ENCODE results near the gene UFD1. TPM values are rescaled to one million over a fixed set of nuclear protein-coding genes. Genes with fewer than 3 reads are reported as not detected.
A peak's percentile ranks its signal among the peaks of the same experiment; 100 is the strongest.

The UFD1 gene
- total RNA-seq, result 55.4 TPM
- long read RNA-seq, transcript UFD1-201 (12 exons, 1,814 nt), result major isoform, 94 of 120 reads
- long read RNA-seq, partial matches to known transcripts, result 2 of 120 reads
- long read RNA-seq, other reads (novel, unspliced or antisense), result 23 of 120 reads

- DNase-seq (ENCODE audit: low spot score), result peak; percentile 94
Measured at GRCh38 chr22:19478901-19479354, at the start of gene UFD1. Gene UFD1, minus strand, starts transcription at chr22:19479193. Its CDS starts 108 bp downstream, at chr22:19479085.

GRCh38 chr22:19527861-19528417 is 48.9 kb upstream of the UFD1 start:
- peak; percentile 59 for DNase-seq (ENCODE audit: low spot score)

- peak; percentile 84 for DNase-seq (ENCODE audit: low spot score)
Measured at GRCh38 chr22:19527321-19527721, 48.3 kb upstream of the UFD1 start.

- peak; percentile 53 for DNase-seq (ENCODE audit: low spot score)
Measured at GRCh38 chr22:19526702-19527111, 47.7 kb upstream of the UFD1 start.

- peak; percentile 55 for DNase-seq (ENCODE audit: low spot score)
Measured at GRCh38 chr22:19526076-19526701, 47.2 kb upstream of the UFD1 start.

GRCh38 chr22:19525666-19526065 is 46.7 kb upstream of the UFD1 start:
- peak; percentile 39 for DNase-seq (ENCODE audit: low spot score)

GRCh38 chr22:19525116-19525660 is 46.2 kb upstream of the UFD1 start:
- peak; percentile 81 for DNase-seq (ENCODE audit: low spot score)

- peak; percentile 90 for DNase-seq (ENCODE audit: low spot score)
Measured at GRCh38 chr22:19524170-19525115, 45.5 kb upstream of the UFD1 start, which contains the start of gene CLDN5. Gene CLDN5, minus strand, starts transcription at chr22:19524410. Its CDS starts 155 bp downstream, at chr22:19524255.

- DNase-seq (ENCODE audit: low spot score), result peak; percentile 78
Measured at GRCh38 chr22:19523240-19524169, 44.5 kb upstream of the UFD1 start.

- DNase-seq (ENCODE audit: low spot score), result peak; percentile 82
Measured at GRCh38 chr22:19522881-19523239, 43.9 kb upstream of the UFD1 start.

GRCh38 chr22:19522190-19522880 is 43.3 kb upstream of the UFD1 start:
- peak; percentile 72 for DNase-seq (ENCODE audit: low spot score)

- DNase-seq (ENCODE audit: low spot score), result peak; percentile 65
Measured at GRCh38 chr22:19520566-19521305, 41.7 kb upstream of the UFD1 start.

GRCh38 chr22:19520007-19520406 is 41.0 kb upstream of the UFD1 start:
- DNase-seq (ENCODE audit: low spot score), result peak; percentile 76

GRCh38 chr22:19519041-19519926 is 40.3 kb upstream of the UFD1 start:
- DNase-seq (ENCODE audit: low spot score), result peak; percentile 88

GRCh38 chr22:19518635-19519034 is 39.6 kb upstream of the UFD1 start:
- no peak for DNase-seq (ENCODE audit: low spot score)

- DNase-seq (ENCODE audit: low spot score), result peak; percentile 43
Measured at GRCh38 chr22:19517919-19518611, 39.1 kb upstream of the UFD1 start.

GRCh38 chr22:19517171-19517500 is 38.1 kb upstream of the UFD1 start:
- DNase-seq (ENCODE audit: low spot score), result peak; percentile 78
